GM12878 (cell line): Measurements from ENCODE around the gene ZNF222. TPM values are rescaled to one million over a fixed set of nuclear protein-coding genes. Genes with fewer than 3 reads are reported as not detected.

Experiments
- ATF3 ChIP-seq: IDR thresholded peaks from 2 replicates; pipeline ENCODE4 v1.6.1; 2011; ENCODE audit warnings: low read depth, mild to moderate bottlenecking, low read length, moderate library complexity, borderline replicate concordance; ENCODE audit errors: extremely low read depth
- CHD1 ChIP-seq: IDR thresholded peaks from 2 replicates; pipeline ENCODE4 v1.6.1; 2012; ENCODE audit warnings: low read depth, low read length, improper control_type of control experiment
- FOXM1 ChIP-seq: IDR thresholded peaks from 2 replicates; pipeline ENCODE4 v1.6.1; 2012; ENCODE audit warnings: low read depth, mild to moderate bottlenecking, inconsistent platforms, low read length, moderate library complexity
- GATAD2B ChIP-seq: fragments of 450-650 bp; conservative IDR thresholded peaks from 2 replicates; pipeline ENCODE4 v1.6.1; 2017; ENCODE audit warnings: low read depth, mild to moderate bottlenecking, moderate library complexity
- HDAC6 ChIP-seq: fragments of 200-600 bp; sonication (generic); IDR thresholded peaks from one replicate; pipeline ENCODE4 v1.8.0; 2017; ENCODE audit warnings: antibody characterized with exemption; ENCODE audit not compliant: unreplicated experiment
- IKZF2 ChIP-seq, 2 experiments: fragments of 450-650 bp; IDR thresholded peaks; 2 replicates each; pipeline ENCODE4 v1.6.1; 2017; ENCODE audit warnings: mild to moderate bottlenecking in 2 of 2, moderate library complexity in 2 of 2
- IRF3 ChIP-seq: fragments of 450-650 bp; IDR thresholded peaks from 2 replicates; pipeline ENCODE4 v1.6.1; 2014; ENCODE audit warnings: mild to moderate bottlenecking
- LARP7 ChIP-seq: fragments of 450-650 bp; IDR thresholded peaks from 2 replicates; pipeline ENCODE4 v1.6.1; 2017; ENCODE audit warnings: mild to moderate bottlenecking
- MLLT1 ChIP-seq: fragments of 450-650 bp; IDR thresholded peaks from 2 replicates; pipeline ENCODE4 v1.6.1; 2016; ENCODE audit warnings: mild to moderate bottlenecking
- MXI1 ChIP-seq: fragments of 150-350 bp; IDR thresholded peaks from 2 replicates; pipeline ENCODE4 v1.6.1; 2011; ENCODE audit warnings: low read depth, mild to moderate bottlenecking, inconsistent platforms, low read length, improper control_type of control experiment
- MYC ChIP-seq: IDR thresholded peaks from 2 replicates; pipeline ENCODE4 v1.6.1; 2011; ENCODE audit warnings: mild to moderate bottlenecking, low read length, moderate library complexity, inconsistent platforms; ENCODE audit not compliant: insufficient read depth, insufficient replicate concordance, insufficient read length, severe bottlenecking
- PAX5 ChIP-seq: IDR thresholded peaks from 2 replicates; pipeline ENCODE4 v1.6.1; 2011; ENCODE audit warnings: low read depth, low read length, borderline replicate concordance
- PML ChIP-seq: IDR thresholded peaks from 2 replicates; pipeline ENCODE4 v1.6.1; 2012; ENCODE audit warnings: low read length, inconsistent platforms
- RAD21 ChIP-seq: IDR thresholded peaks from 2 replicates; pipeline ENCODE4 v1.6.1; 2011; ENCODE audit warnings: mild to moderate bottlenecking, low read depth, low read length, moderate library complexity; ENCODE audit not compliant: insufficient read depth
- RB1 ChIP-seq: fragments of 450-650 bp; formaldehyde crosslinking; IDR thresholded peaks from 2 replicates; pipeline ENCODE4 v1.6.1; 2017; ENCODE audit warnings: mild to moderate bottlenecking, borderline replicate concordance
- RBBP5 ChIP-seq: fragments of 200-600 bp; sonication (generic); conservative IDR thresholded peaks from 2 replicates; pipeline ENCODE4 v1.6.1; 2016
- SREBF2 ChIP-seq: IDR thresholded peaks from 2 replicates; pipeline ENCODE4 v1.6.1; 2012; ENCODE audit warnings: mild to moderate bottlenecking, low read length
- TCF12 ChIP-seq: IDR thresholded peaks from 2 replicates; pipeline ENCODE4 v1.6.1; 2011; ENCODE audit warnings: low read depth, mild to moderate bottlenecking, low read length
- TCF3 ChIP-seq: IDR thresholded peaks from 2 replicates; pipeline ENCODE4 v1.6.1; 2012; ENCODE audit warnings: low read depth, mild to moderate bottlenecking, low read length, borderline replicate concordance; ENCODE audit not compliant: insufficient read depth
- ZBED1 ChIP-seq: IDR thresholded peaks from 2 replicates; pipeline ENCODE4 v1.6.1; 2016; ENCODE audit warnings: borderline replicate concordance
- ZZZ3 ChIP-seq: IDR thresholded peaks from 2 replicates; pipeline ENCODE4 v1.6.1; 2011; ENCODE audit warnings: low read depth; ENCODE audit not compliant: control insufficient read depth, insufficient read length
- polyA plus RNA-seq, 11 experiments: library from polyadenylated mRNA; depleted of rRNA in 4 of 11; unstranded in 6 of 11; stranded (reverse) in 5 of 11; fragments of >200 nt; fragmentation: Nextera tagmentation in 4 of 11; fragmentation: Illumina TruSeq in 1 of 11; extraction: Ambion mirVana in 4 of 11; extraction: Trizol in 1 of 11; gene quantifications; 1 replicate in 1 of 11; 2 replicates in 10 of 11; pipeline versions ENCODE4 v1.2.1 to v1.2.3, GENCODE V29; 2011 to 2016; ENCODE audit warnings: inconsistent platforms in 2 of 11, missing spikeins in 2 of 11, low read depth in 1 of 11
- total RNA-seq, 4 experiments: library from RNA; depleted of rRNA in 3 of 4; stranded (reverse); fragments of >200 nt in 3 of 4; fragmentation: Illumina TruSeq in 1 of 4; extraction: Trizol in 1 of 4; gene quantifications; 2 replicates each; pipeline versions ENCODE4 v1.2.1 to v1.2.3, GENCODE V29; 2013 to 2021
- TF ChIP-seq, protein P1 (sequence below): fragments of 450-650 bp; IDR thresholded peaks from 2 replicates; pipeline ENCODE4 v1.6.1; 2018; ENCODE audit warnings: borderline replicate concordance, mild to moderate bottlenecking; ENCODE audit not compliant: partially characterized antibody
- TF ChIP-seq, protein P2 (sequence below): fragments of 450-650 bp; IDR thresholded peaks from 2 replicates; pipeline ENCODE4 v1.6.1; 2017; ENCODE audit warnings: antibody characterized with exemption, mild to moderate bottlenecking, moderate library complexity

ZNF222 gene
- total and polyA plus RNA-seq, 10 of the 15 experiments (the other 5 are each of a cell fraction or from before 2014, with no cell fraction given), result 2.3 to 5.9 (median 4.2) TPM

DNA sequence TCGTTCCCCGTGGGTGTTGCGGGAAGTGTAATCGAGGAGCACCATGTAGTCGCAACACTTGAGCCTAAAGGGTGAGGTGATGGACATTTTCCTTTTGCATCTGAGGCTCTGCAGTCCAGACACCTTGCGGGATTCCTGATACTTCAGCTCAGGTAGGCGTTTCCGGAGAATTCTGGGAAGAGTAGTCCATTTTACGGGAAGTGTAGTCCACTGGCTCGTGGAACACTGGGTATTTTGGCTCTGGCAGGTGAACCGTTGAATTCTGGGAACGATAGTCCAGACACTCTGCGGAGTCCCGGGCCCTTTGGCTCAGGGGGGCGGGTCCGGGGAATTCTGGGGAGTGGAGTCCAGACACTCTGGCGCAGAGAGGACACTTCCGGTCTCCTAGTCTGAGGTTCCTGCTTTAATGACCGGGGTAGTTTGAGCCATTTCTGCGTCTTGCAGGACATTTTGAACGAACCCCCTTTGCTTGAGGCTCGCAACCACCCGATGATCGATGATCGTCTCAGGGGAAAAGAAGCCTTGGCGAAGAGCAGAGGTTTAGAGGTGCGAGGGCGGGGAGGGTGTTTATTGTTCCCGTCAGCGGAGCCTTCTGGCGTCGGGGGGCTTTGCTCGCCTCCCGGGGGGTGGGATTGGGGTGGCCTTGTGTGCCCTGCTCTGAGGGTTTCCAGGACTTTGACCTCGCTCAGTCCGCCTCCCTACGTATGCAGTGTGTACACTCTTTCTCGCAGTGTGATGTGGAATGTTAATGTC lies 26.6 kb downstream of the ZNF222 start, which contains the start of gene ZNF223 (continued):
- no peak for TF ChIP-seq SREBF2
- peak; percentile 66; the same call in 1 of the 2 replicates for TF ChIP-seq GATAD2B
- TF ChIP-seq ATF3, result no peak
- TF ChIP-seq IRF3, result no peak
- TF ChIP-seq MXI1, result no peak
- no peak for TF ChIP-seq ZBED1
- no peak for TF ChIP-seq MYC
- peak; percentile 47; the same call in 1 of the 2 replicates for TF ChIP-seq LARP7
- TF ChIP-seq PAX5, result no peak
- TF ChIP-seq FOXM1, result no peak
- no peak for TF ChIP-seq ZZZ3
- TF ChIP-seq MLLT1, result 0 out of 2 replicates have a peak, but pooled peaks have one; percentile 17
- no peak for TF ChIP-seq RAD21
- TF ChIP-seq IKZF2 (IDR thresholded peaks at IDR 0.05), result peak; percentile 86
- TF ChIP-seq RB1, result no peak
- TF ChIP-seq, protein P1, sequence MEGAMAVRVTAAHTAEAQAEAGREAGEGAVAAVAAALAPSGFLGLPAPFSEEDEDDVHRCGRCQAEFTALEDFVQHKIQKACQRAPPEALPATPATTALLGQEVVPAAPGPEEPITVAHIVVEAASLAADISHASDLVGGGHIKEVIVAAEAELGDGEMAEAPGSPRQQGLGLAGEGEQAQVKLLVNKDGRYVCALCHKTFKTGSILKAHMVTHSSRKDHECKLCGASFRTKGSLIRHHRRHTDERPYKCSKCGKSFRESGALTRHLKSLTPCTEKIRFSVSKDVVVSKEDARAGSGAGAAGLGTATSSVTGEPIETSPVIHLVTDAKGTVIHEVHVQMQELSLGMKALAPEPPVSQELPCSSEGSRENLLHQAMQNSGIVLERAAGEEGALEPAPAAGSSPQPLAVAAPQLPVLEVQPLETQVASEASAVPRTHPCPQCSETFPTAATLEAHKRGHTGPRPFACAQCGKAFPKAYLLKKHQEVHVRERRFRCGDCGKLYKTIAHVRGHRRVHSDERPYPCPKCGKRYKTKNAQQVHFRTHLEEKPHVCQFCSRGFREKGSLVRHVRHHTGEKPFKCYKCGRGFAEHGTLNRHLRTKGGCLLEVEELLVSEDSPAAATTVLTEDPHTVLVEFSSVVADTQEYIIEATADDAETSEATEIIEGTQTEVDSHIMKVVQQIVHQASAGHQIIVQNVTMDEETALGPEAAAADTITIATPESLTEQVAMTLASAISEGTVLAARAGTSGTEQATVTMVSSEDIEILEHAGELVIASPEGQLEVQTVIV, result peak; percentile 13
- TF ChIP-seq TCF3, result no peak
- TF ChIP-seq RBBP5, result no peak
- TF ChIP-seq, protein P2, sequence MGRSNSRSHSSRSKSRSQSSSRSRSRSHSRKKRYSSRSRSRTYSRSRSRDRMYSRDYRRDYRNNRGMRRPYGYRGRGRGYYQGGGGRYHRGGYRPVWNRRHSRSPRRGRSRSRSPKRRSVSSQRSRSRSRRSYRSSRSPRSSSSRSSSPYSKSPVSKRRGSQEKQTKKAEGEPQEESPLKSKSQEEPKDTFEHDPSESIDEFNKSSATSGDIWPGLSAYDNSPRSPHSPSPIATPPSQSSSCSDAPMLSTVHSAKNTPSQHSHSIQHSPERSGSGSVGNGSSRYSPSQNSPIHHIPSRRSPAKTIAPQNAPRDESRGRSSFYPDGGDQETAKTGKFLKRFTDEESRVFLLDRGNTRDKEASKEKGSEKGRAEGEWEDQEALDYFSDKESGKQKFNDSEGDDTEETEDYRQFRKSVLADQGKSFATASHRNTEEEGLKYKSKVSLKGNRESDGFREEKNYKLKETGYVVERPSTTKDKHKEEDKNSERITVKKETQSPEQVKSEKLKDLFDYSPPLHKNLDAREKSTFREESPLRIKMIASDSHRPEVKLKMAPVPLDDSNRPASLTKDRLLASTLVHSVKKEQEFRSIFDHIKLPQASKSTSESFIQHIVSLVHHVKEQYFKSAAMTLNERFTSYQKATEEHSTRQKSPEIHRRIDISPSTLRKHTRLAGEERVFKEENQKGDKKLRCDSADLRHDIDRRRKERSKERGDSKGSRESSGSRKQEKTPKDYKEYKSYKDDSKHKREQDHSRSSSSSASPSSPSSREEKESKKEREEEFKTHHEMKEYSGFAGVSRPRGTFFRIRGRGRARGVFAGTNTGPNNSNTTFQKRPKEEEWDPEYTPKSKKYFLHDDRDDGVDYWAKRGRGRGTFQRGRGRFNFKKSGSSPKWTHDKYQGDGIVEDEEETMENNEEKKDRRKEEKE, result no peak
- no peak for TF ChIP-seq TCF12
- no peak for TF ChIP-seq PML
- no peak for TF ChIP-seq CHD1
- no peak for TF ChIP-seq HDAC6
